Measurements from ENCODE around the gene FBXO3.
"Not testable (repeated sequence)": the region's sequence is repeated elsewhere in the genome, so short reads cannot be mapped to it uniquely, and the experiment has no call there.

FBXO3 gene

GRCh38 chr11:33770236-33770635 is 4.1 kb downstream of the FBXO3 start:
- DNase-seq: no peak

GRCh38 chr11:33769542-33769941 is 4.8 kb downstream of the FBXO3 start:
- no peak for DNase-seq

- DNase-seq: no peak
Measured at GRCh38 chr11:33767624-33768023, 6.7 kb downstream of the FBXO3 start.

GRCh38 chr11:33766085-33766484 is 8.2 kb downstream of the FBXO3 start:
- no peak for DNase-seq

- no peak for DNase-seq
Measured at GRCh38 chr11:33761471-33761870, 12.8 kb downstream of the FBXO3 start.

GRCh38 chr11:33753304-33753967 is 20.9 kb downstream of the FBXO3 start:
- no peak for DNase-seq

- DNase-seq: no peak
Measured at GRCh38 chr11:33751878-33752277, 22.4 kb downstream of the FBXO3 start.

- DNase-seq: peak; percentile 50
Measured at GRCh38 chr11:33747979-33748378, 26.3 kb downstream of the FBXO3 start.

- DNase-seq: no peak
Measured at GRCh38 chr11:33743291-33743690, 31.0 kb downstream of the FBXO3 start.

GRCh38 chr11:33742249-33742851 is 32.0 kb downstream of the FBXO3 start:
- peak; percentile 34 for DNase-seq

GRCh38 chr11:33741806-33742205 is 32.5 kb downstream of the FBXO3 start:
- no peak for DNase-seq

- no peak for DNase-seq
Measured at GRCh38 chr11:33737362-33737821, 36.9 kb downstream of the FBXO3 start.

GRCh38 chr11:33736148-33736812 is 38.0 kb downstream of the FBXO3 start, which contains the start of gene CD59:
Gene CD59 (minus strand): TSS chr11:33736423. CDS start chr11:33722445, 13,978 bp downstream.
- peak; percentile 95 for DNase-seq

GRCh38 chr11:33735271-33736147 is 38.8 kb downstream of the FBXO3 start:
- peak; percentile 66 for DNase-seq

- peak; percentile 48 for DNase-seq
Measured at GRCh38 chr11:33734441-33735270, 39.7 kb downstream of the FBXO3 start.

GRCh38 chr11:33733980-33734379 is 40.3 kb downstream of the FBXO3 start:
- no peak for DNase-seq

- DNase-seq: no peak
Measured at GRCh38 chr11:33731723-33732531, 42.4 kb downstream of the FBXO3 start.

GRCh38 chr11:33730716-33731115 is 43.6 kb downstream of the FBXO3 start:
- DNase-seq: no peak

- DNase-seq: not testable (repeated sequence)
Measured at GRCh38 chr11:33729072-33729664, 45.2 kb downstream of the FBXO3 start.

- DNase-seq: not testable (repeated sequence)
Measured at GRCh38 chr11:33727539-33727938, 46.8 kb downstream of the FBXO3 start.

GRCh38 chr11:33725496-33725895 is 48.8 kb downstream of the FBXO3 start:
- DNase-seq: no peak

Measured in eye (tissue), 1 donor.